ENCODE data around the gene INPP5F. TPM values are rescaled to one million over a fixed set of nuclear protein-coding genes. Genes with fewer than 3 reads are reported as not detected.

Gene INPP5F
- total and polyA plus RNA-seq, 2 of the 13 experiments (the other 11 are each of a cell fraction or from before 2014, with no cell fraction given), result 12.5 to 15.7 TPM

DNA sequence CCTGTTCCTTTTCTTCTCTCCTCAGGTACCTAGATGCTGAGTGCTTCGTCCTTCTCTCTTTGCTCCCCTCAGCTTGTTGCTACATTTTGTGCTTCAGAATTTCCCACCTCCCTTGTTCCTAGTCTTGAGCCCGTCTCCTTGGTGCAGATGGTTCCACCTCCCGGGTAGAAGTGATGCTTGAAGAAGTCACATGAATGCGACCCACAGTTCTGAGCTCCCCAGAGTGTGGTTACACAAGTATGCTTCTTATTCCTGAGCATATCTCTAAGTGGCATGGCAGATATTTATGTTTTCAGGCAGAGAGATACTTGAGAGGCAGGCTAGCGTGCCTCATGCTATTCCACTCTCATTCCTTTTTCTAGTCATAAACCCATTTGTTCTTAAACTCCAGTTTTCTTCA lies 34.0 kb downstream of the INPP5F start:
- ATAC-seq, result no peak
- no peaks in the 10 kb centered on the region for H3K27me3 ChIP-seq (ENCODE audit: control insufficient read depth in 1 of 2, insufficient read depth in 2 of 2, low read length in 2 of 2)
- no peaks in the 10 kb centered on the region for H4K20me1 ChIP-seq (ENCODE audit: insufficient read depth, low read length)
- WGBS (ENCODE audit: low lambda C conversion rate), result 94% methylated on average over 5 of the region's 5 CpGs
- no peaks in the 10 kb centered on the region for H3K79me2 ChIP-seq (ENCODE audit: insufficient read depth, low read length)
- no peak overlapping the region for H3K4me3 ChIP-seq (replicated peaks in 1 of 3; ENCODE audit: insufficient read depth in 1 of 3, low read depth in 2 of 3, low read length in 3 of 3)
- no peak for DNase-seq (ENCODE audit: low spot score)
- CTCF ChIA-PET (ENCODE audit: low intra/inter-chr PET ratio, low total read pairs), result no interaction called here
- in situ Hi-C loops (cut with HindIII; ENCODE audit: extremely low pct_ligation_motif_present, low pct_unique_long_range_greater_than_20kb), result no loop called here
- POLR2A ChIA-PET, result no interaction called here
- intact Hi-C loops (cut with micrococcal nuclease; ENCODE audit: unreplicated experiment), result loop anchor here (10.0 kb wide), 1 partner anchor 145 kb away; no protein-coding TSS in a partner anchor
- H3K9ac ChIP-seq (ENCODE audit: insufficient read depth, low read depth, low read length), result no peak overlapping the region
- no peaks in the 10 kb centered on the region for H3K9me3 ChIP-seq (ENCODE audit: low read length)
- peaks cover 0 to 1% of the 10 kb centered on the region in 2 experiments; a peak in 1 of 5 replicates for H3K36me3 ChIP-seq (replicated peaks in 1 of 2; ENCODE audit: control insufficient read depth in 1 of 2, insufficient read depth in 2 of 2, low read length in 2 of 2)
- no peak overlapping the region for H2AFZ ChIP-seq (ENCODE audit: low read length)
- no peak overlapping the region for H3K4me2 ChIP-seq (ENCODE audit: low read depth, low read length)
- BruUV-seq (replicated peaks), result no TSS peak
- peak overlapping the region; percentile 1 for H3K27ac ChIP-seq (ENCODE audit: extremely low read length, insufficient read depth, low read length)
- H3K4me1 ChIP-seq (ENCODE audit: insufficient read depth, low read length), result peaks cover 54% of the 10 kb centered on the region
- FAIRE-seq, result no peak
- TF ChIP-seq DMAP1 (CRISPR knock-in tag; IDR thresholded peaks at IDR 0.05), result no peak
- no peak for TF ChIP-seq ZNF83 (CRISPR knock-in tag; IDR thresholded peaks at IDR 0.05; ENCODE audit: borderline replicate concordance)
- TF ChIP-seq CCAR2 (optimal IDR thresholded peaks at IDR 0.05; ENCODE audit: low read depth, low read length), result no peak
- TF ChIP-seq, protein P1, sequence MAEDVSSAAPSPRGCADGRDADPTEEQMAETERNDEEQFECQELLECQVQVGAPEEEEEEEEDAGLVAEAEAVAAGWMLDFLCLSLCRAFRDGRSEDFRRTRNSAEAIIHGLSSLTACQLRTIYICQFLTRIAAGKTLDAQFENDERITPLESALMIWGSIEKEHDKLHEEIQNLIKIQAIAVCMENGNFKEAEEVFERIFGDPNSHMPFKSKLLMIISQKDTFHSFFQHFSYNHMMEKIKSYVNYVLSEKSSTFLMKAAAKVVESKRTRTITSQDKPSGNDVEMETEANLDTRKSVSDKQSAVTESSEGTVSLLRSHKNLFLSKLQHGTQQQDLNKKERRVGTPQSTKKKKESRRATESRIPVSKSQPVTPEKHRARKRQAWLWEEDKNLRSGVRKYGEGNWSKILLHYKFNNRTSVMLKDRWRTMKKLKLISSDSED (CRISPR knock-in tag; IDR thresholded peaks at IDR 0.05), result no peak
- no peak for TF ChIP-seq ZNF564 (CRISPR knock-in tag; IDR thresholded peaks at IDR 0.05)
- TF ChIP-seq SMAD3 (CRISPR knock-in tag; IDR thresholded peaks at IDR 0.05), result no peak
- no peak for TF ChIP-seq NFIB (CRISPR knock-in tag; IDR thresholded peaks at IDR 0.05; ENCODE audit: borderline replicate concordance)
- TF ChIP-seq, protein P2, sequence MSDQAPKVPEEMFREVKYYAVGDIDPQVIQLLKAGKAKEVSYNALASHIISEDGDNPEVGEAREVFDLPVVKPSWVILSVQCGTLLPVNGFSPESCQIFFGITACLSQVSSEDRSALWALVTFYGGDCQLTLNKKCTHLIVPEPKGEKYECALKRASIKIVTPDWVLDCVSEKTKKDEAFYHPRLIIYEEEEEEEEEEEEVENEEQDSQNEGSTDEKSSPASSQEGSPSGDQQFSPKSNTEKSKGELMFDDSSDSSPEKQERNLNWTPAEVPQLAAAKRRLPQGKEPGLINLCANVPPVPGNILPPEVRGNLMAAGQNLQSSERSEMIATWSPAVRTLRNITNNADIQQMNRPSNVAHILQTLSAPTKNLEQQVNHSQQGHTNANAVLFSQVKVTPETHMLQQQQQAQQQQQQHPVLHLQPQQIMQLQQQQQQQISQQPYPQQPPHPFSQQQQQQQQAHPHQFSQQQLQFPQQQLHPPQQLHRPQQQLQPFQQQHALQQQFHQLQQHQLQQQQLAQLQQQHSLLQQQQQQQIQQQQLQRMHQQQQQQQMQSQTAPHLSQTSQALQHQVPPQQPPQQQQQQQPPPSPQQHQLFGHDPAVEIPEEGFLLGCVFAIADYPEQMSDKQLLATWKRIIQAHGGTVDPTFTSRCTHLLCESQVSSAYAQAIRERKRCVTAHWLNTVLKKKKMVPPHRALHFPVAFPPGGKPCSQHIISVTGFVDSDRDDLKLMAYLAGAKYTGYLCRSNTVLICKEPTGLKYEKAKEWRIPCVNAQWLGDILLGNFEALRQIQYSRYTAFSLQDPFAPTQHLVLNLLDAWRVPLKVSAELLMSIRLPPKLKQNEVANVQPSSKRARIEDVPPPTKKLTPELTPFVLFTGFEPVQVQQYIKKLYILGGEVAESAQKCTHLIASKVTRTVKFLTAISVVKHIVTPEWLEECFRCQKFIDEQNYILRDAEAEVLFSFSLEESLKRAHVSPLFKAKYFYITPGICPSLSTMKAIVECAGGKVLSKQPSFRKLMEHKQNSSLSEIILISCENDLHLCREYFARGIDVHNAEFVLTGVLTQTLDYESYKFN (CRISPR knock-in tag; conservative IDR thresholded peaks at IDR 0.05), result no peak
- no peak for TF ChIP-seq ZBTB20 (CRISPR knock-in tag; IDR thresholded peaks at IDR 0.05; ENCODE audit: borderline replicate concordance, low read depth)
- no peak for TF ChIP-seq ETV5 (CRISPR knock-in tag; IDR thresholded peaks at IDR 0.05; ENCODE audit: borderline replicate concordance)
- no peak for TF ChIP-seq MAFK (conservative IDR thresholded peaks at IDR 0.05 in 1 of 2, IDR thresholded peaks at IDR 0.05 in 1 of 2; ENCODE audit: low read length in 2 of 2)
- TF ChIP-seq, protein P3, sequence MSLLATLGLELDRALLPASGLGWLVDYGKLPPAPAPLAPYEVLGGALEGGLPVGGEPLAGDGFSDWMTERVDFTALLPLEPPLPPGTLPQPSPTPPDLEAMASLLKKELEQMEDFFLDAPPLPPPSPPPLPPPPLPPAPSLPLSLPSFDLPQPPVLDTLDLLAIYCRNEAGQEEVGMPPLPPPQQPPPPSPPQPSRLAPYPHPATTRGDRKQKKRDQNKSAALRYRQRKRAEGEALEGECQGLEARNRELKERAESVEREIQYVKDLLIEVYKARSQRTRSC (CRISPR knock-in tag; IDR thresholded peaks at IDR 0.05; ENCODE audit: low read depth), result no peak
- TF ChIP-seq MAZ (IDR thresholded peaks at IDR 0.05; ENCODE audit: borderline replicate concordance, low read depth, low read length), result no peak
- TF ChIP-seq MAZ (CRISPR knock-in tag; IDR thresholded peaks at IDR 0.05; ENCODE audit: low read depth), result no peak
- TF ChIP-seq AKAP8 (CRISPR knock-in tag; IDR thresholded peaks at IDR 0.05), result no peak
- TF ChIP-seq, protein P4, sequence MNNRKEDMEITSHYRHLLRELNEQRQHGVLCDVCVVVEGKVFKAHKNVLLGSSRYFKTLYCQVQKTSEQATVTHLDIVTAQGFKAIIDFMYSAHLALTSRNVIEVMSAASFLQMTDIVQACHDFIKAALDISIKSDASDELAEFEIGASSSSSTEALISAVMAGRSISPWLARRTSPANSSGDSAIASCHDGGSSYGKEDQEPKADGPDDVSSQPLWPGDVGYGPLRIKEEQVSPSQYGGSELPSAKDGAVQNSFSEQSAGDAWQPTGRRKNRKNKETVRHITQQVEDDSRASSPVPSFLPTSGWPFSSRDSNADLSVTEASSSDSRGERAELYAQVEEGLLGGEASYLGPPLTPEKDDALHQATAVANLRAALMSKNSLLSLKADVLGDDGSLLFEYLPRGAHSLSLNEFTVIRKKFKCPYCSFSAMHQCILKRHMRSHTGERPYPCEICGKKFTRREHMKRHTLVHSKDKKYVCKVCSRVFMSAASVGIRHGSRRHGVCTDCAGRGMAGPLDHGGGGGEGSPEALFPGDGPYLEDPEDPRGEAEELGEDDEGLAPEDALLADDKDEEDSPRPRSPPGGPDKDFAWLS (CRISPR knock-in tag; IDR thresholded peaks at IDR 0.05; ENCODE audit: borderline replicate concordance), result no peak
